GM19043 (cell line): ENCODE results near the gene FOXN3.
A peak's percentile ranks its signal among the peaks of the same experiment; 100 is the strongest.
"Not testable (repeated sequence)": the region's sequence is repeated elsewhere in the genome, so short reads cannot be mapped to it uniquely, and the experiment has no call there.

ENCODE experiments used
- ATAC-seq: cut with Tn5 transposase; IDR thresholded peaks from one replicate; pipeline ENCODE4 v1.9.1; 2021; ENCODE audit warnings: low read depth; ENCODE audit not compliant: unreplicated experiment

Gene FOXN3

GRCh38 chr14:89258728-89259273 is 158.2 kb downstream of the FOXN3 start:
- peak; percentile 64 for ATAC-seq

- ATAC-seq, result no peak
These were observed 160.1 kb downstream of the FOXN3 start for GRCh38 chr14:89256951-89257350.

DNA sequence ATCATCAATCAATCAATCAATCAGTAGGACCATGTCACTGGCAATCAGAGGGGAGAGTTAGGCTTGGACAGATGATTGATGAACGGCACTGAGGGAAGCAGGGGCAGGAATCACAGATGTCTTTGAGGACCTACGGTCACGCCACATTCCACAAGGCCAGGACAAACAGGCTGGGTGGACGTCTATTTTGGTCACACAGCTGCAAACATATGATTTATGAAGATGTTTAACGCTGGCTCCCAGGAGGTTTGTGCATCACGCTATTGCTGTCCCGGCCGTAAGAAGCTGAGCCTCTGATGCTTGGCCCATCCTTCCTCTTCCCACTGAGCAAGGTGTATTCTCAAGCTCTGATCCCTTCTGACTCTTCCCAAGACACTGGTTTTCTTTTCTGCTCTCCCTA is 160.8 kb downstream of the FOXN3 start:
- ATAC-seq, result no peak

DNA sequence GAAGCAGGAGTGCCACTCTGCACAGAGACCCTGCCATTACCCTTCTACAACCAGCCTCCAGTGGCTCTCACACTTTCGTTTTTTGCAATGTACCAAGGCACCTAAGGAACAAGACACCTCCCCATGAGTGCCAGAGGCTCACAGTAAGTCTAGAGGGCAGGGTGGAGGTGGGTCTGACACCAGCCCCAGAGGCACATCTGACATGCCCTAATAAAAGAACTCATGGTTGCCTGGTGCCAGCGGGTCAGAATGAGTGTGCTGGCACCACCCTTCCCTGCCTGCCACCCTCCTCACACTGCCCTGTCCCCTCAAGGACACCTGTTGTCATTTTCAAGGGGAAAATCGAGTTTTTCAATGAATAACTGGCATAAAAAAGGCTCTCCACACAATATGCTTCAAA is 161.2 kb downstream of the FOXN3 start:
- ATAC-seq, result no peak

DNA sequence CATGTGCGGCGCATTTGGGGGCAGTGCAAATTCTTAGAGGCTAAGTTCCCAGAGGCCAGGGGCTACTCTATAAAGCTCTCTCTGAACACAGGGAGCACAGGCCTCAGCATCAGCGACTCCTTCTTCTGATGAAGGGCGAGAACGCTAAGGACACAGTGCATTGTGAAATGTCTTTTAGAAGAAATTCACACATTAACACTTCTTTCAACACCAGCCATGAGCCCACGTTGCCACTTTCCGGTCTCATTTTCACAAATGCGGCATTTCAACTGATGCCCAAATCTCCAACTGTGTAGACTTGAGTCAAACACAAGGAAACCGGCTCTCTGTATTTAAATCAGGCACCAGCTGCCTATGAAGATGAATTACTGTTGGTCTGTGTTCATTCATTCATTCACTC is 162.0 kb downstream of the FOXN3 start:
- no peak for ATAC-seq

GRCh38 chr14:89254166-89254909 is 162.7 kb downstream of the FOXN3 start:
- ATAC-seq, result no peak

- ATAC-seq, result no peak
These were observed 164.0 kb downstream of the FOXN3 start for GRCh38 chr14:89252887-89253532.

GRCh38 chr14:89251061-89251460 is 166.0 kb downstream of the FOXN3 start:
- ATAC-seq, result no peak

- not testable (repeated sequence) for ATAC-seq
These were observed 166.4 kb downstream of the FOXN3 start for GRCh38 chr14:89250655-89250975.

DNA sequence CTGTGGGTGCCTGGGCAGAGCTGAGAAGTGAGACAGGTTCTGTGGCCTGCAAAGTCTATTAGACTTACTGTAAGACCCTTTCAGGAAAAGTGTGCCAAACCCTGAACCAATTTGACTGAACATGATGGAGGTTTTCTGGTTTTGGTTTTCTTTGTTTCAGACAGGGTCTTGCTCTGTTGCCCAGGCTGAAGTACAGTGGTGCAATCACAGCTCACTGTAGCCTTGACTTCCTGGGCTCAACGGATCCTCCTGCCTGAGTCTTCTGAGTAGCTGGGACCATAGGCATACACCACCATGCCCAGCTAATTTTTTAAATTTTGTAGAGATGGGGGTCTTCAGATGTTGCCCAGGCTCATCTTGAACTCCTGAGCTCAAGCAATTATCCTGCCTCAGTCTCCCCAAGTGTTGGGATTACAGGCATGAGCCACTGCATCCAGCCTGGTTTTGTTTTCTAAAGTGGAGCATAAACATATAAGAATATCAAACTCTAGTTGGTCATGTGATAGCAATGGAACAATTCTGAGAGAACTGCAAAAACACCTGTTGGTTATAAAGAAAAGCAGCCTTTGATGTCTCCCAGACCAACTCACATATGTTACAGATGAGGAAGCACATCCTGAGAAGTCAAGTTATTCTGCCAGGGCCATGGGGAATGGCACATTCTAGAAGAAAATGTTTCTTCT is 166.9 kb downstream of the FOXN3 start:
- no peak for ATAC-seq

DNA sequence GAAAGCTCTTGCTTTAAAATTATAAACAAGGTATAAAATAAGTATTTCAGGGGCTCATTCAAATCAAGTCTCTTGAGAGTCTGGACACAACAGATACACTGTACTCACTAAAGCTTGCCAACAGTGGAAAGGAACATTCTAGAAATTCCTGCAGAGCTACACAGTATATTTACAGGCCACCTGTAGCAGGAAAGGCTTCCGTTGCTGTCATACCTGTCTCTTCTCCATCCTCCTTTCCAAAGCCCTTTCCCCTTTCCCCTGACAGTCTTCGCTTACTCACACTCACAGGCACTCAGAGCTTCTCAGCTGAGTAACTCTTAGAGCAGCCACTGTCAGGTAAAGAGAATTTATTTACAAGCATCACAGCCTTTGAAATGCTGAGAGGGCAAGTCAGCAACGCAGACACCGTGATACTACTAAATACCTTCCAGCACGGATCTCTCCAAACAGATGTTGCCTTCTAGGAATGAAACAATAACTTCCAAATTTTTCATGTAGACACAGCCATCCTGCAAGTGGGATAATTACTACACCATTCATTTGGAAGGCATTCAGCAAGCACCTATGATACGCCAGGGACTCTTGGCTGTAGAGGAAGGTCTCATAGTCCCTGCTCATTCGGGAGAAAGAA is 167.9 kb downstream of the FOXN3 start:
- no peak for ATAC-seq

DNA sequence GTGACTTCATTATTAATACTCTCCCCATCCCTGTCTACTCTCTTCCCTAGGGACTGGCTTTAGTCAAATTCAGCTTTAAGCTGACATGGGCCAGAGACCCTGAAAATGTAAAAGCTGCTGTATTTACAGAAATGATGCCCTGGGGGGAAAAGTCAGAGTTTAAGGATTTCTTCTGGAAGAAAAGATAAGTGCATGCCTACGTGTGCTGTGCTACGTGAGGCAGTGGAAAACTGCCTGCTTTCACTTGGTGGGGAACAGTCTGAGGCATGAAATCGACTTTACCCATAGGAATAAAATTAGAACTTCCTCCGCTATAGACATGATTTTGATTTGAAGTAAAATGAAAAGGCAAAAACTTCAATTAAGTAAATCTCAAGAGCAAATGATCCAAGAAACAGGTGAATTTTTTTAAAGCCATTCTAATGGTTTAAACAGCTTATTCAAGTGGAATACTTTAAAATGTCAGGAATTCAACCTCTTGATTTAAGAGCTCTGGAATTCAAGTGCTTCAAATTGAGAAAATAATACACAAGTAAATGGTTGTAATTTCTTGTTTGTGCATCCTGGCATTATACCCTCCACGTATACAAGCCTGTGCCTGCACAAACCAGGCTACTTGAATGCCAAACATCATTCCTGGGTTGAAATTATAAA is 168.5 kb downstream of the FOXN3 start:
- ATAC-seq, result no peak

GRCh38 chr14:89247457-89248122 is 169.4 kb downstream of the FOXN3 start:
- ATAC-seq, result no peak

- no peak for ATAC-seq
These were observed 170.7 kb downstream of the FOXN3 start for GRCh38 chr14:89246290-89246689.

DNA sequence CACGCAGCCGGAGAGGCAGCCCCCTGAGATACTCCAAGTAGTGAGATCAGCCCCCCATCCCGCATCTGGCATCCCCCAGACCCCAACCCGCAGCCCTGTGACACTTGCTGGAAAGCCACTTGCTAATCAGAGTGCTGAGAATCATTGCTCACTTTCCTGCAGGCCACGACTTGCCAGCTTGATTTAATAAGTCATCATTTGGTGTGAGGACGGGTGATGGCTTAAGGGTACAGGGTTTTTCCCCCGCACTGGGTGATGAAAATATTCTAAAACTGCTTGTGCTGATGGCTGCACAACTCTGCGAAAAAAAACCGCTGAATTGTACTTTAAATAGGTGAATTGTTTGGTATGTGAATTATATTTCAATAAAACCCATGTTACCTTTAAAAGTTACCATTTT is 171.2 kb downstream of the FOXN3 start:
- ATAC-seq, result no peak

DNA sequence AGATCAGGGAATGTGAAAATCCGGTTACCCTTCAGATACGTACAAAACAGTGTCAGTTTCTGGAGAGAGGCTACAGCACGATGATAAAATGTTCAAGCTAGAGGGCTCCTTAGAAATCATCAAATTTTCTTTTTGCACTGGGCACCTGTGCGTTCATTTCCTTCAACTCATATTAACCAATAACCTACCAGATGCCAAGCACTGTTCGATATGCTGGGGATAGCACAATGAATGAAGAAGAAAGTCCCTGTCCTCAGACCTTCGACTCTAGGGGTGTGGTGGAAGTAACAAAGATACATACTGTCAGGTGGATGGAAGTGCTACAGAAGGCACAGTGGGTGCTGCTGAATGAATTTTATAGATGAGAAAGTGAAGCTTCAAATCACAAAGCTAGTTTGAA is 172.3 kb downstream of the FOXN3 start:
- ATAC-seq, result no peak

GRCh38 chr14:89243741-89244140 is 173.3 kb downstream of the FOXN3 start:
- no peak for ATAC-seq

- ATAC-seq, result no peak
These were observed 173.7 kb downstream of the FOXN3 start for GRCh38 chr14:89243286-89243685.

GRCh38 chr14:89242652-89243279 is 174.3 kb downstream of the FOXN3 start:
- ATAC-seq, result no peak
